HL-60 (cell line): ENCODE data around the gene OBSL1.

ENCODE experiments used
- DNase-seq, 2 experiments: peaks; one replicate each; pipeline ENCODE4 v3.0.0-alpha.2; 2010 to 2020; ENCODE audit warnings: low read depth in 1 of 2, low spot score in 1 of 2
- H3K27ac ChIP-seq: fragments of 250-450 bp; sonication (Bioruptor Pico); replicated peaks from 2 replicates; pipeline ENCODE4 v1.5.1; 2020; ENCODE audit warnings: mild to moderate bottlenecking, moderate library complexity
- H3K27me3 ChIP-seq: fragments of 250-450 bp; sonication (Bioruptor Pico); 2 replicates; pipeline ENCODE4 v1.5.1; 2021; ENCODE audit warnings: mild to moderate bottlenecking, moderate library complexity; ENCODE audit not compliant: insufficient read depth, poor library complexity, severe bottlenecking
- H3K4me3 ChIP-seq: replicated peaks from 2 replicates; pipeline ENCODE4 v1.5.1; 2011; ENCODE audit warnings: mild to moderate bottlenecking, control low read depth, low read length; ENCODE audit not compliant: insufficient read depth
- GABPA ChIP-seq: IDR thresholded peaks from 2 replicates; pipeline ENCODE4 v1.6.1; 2012; ENCODE audit warnings: low read depth
- POLR2AphosphoS5 ChIP-seq: IDR thresholded peaks from 2 replicates; pipeline ENCODE4 v1.6.1; 2012; ENCODE audit warnings: low read depth
- SPI1 ChIP-seq: IDR thresholded peaks from 2 replicates; pipeline ENCODE4 v1.6.1; 2012; ENCODE audit warnings: low read depth, mild to moderate bottlenecking, borderline replicate concordance
- TF ChIP-seq, protein P1 (sequence below): IDR thresholded peaks from 2 replicates; pipeline ENCODE4 v1.6.1; 2012; ENCODE audit warnings: low read depth; ENCODE audit not compliant: insufficient replicate concordance
- TF ChIP-seq, protein P2 (sequence below): IDR thresholded peaks from one replicate; pipeline ENCODE4 v1.5.1; 2011; ENCODE audit warnings: low read length, control low read depth, inconsistent platforms; ENCODE audit not compliant: insufficient read depth

The OBSL1 gene

DNA sequence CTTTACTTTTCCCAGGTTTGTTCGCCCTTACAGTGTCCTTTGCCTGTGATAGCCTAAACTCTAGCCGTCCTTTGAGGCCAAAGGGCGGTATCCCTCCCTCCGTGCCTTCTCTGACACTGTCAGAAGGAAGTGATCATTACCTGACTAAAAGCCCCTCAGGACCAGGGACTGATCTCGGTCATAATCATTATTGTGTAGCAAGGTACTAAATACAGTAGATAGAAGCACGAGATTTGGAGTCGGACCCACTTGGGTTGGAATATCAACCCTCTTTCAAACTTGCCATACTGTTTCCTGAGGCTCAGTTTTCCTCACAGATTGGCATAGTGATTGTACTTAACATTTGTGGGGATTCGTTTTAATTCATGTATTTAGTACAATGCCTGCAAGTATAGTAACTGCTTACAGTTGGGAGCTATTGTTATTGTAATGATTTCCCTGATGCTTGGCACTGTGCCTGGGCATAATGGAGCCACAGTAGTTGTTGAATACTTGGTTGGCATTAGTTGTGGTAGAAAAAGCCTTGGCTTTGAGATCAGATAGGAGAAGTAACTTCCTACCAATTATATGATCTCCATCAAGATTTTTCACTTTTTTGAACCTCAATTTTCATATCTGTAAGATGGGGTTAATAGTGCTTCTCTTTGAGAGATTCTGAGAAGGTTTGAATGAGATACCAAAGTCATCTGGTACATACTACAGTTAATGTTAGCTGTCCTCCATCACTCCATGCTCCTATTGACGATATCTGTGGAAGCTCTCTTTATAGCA, 27.2 kb upstream of the OBSL1 start:
- Histone ChIP-seq H3K4me3 (peak overlapping the region; percentile 85), H3K27ac (peak overlapping the region; percentile 84), H3K27me3 (no peaks in the 10 kb centered on the region)
- no peak for DNase-seq
- TF ChIP-seq POLR2AphosphoS5 (no peak), SPI1 (no peak), GABPA (no peak)
- TF ChIP-seq, protein P1, sequence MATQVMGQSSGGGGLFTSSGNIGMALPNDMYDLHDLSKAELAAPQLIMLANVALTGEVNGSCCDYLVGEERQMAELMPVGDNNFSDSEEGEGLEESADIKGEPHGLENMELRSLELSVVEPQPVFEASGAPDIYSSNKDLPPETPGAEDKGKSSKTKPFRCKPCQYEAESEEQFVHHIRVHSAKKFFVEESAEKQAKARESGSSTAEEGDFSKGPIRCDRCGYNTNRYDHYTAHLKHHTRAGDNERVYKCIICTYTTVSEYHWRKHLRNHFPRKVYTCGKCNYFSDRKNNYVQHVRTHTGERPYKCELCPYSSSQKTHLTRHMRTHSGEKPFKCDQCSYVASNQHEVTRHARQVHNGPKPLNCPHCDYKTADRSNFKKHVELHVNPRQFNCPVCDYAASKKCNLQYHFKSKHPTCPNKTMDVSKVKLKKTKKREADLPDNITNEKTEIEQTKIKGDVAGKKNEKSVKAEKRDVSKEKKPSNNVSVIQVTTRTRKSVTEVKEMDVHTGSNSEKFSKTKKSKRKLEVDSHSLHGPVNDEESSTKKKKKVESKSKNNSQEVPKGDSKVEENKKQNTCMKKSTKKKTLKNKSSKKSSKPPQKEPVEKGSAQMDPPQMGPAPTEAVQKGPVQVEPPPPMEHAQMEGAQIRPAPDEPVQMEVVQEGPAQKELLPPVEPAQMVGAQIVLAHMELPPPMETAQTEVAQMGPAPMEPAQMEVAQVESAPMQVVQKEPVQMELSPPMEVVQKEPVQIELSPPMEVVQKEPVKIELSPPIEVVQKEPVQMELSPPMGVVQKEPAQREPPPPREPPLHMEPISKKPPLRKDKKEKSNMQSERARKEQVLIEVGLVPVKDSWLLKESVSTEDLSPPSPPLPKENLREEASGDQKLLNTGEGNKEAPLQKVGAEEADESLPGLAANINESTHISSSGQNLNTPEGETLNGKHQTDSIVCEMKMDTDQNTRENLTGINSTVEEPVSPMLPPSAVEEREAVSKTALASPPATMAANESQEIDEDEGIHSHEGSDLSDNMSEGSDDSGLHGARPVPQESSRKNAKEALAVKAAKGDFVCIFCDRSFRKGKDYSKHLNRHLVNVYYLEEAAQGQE: no peak
- TF ChIP-seq, protein P2, sequence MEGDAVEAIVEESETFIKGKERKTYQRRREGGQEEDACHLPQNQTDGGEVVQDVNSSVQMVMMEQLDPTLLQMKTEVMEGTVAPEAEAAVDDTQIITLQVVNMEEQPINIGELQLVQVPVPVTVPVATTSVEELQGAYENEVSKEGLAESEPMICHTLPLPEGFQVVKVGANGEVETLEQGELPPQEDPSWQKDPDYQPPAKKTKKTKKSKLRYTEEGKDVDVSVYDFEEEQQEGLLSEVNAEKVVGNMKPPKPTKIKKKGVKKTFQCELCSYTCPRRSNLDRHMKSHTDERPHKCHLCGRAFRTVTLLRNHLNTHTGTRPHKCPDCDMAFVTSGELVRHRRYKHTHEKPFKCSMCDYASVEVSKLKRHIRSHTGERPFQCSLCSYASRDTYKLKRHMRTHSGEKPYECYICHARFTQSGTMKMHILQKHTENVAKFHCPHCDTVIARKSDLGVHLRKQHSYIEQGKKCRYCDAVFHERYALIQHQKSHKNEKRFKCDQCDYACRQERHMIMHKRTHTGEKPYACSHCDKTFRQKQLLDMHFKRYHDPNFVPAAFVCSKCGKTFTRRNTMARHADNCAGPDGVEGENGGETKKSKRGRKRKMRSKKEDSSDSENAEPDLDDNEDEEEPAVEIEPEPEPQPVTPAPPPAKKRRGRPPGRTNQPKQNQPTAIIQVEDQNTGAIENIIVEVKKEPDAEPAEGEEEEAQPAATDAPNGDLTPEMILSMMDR: no peak

GRCh38 chr2:219597552-219598307, 26.4 kb upstream of the OBSL1 start, which contains the start of gene STK11IP:
Gene STK11IP, plus strand, starts transcription at chr2:219597857. Its CDS starts 263 bp downstream, at chr2:219598120.
- TF ChIP-seq, protein P2: no peak
- peak; percentile 94 for TF ChIP-seq GABPA
- TF ChIP-seq SPI1: peak; percentile 94
- TF ChIP-seq, protein P1: peak; percentile 41
- TF ChIP-seq POLR2AphosphoS5: peak; percentile 84
- Histone ChIP-seq H3K27ac (peak within 1 kb of the TSS; percentile 84), H3K4me3 (peak within 1 kb of the TSS; percentile 85), H3K27me3 (no peaks in the 10 kb centered on the region)
- peak; percentile 93 to 98 for DNase-seq

GRCh38 chr2:219596954-219597551, 25.7 kb upstream of the OBSL1 start:
- H3K27me3 ChIP-seq: no peaks in the 10 kb centered on the region
- TF ChIP-seq SPI1: no peak
- TF ChIP-seq POLR2AphosphoS5: no peak
- TF ChIP-seq, protein P1: no peak
- TF ChIP-seq GABPA: no peak
- TF ChIP-seq, protein P2: no peak
- H3K4me3 ChIP-seq: peak overlapping the region; percentile 85
- peak in 1 of 2 experiments; percentile 15 for DNase-seq
- H3K27ac ChIP-seq: peak overlapping the region; percentile 84
